Posterior vena cava (tissue), 2 donors: Measurements from ENCODE around the gene C1QTNF1. TPM values are rescaled to one million over a fixed set of nuclear protein-coding genes. Genes with fewer than 3 reads are reported as not detected.
"Not testable (repeated sequence)": the region's sequence is repeated elsewhere in the genome, so short reads cannot be mapped to it uniquely, and the experiment has no call there.

Experiments used
- DNase-seq: peaks from one replicate; pipeline ENCODE4 v3.0.0-alpha.2; 2020; ENCODE audit warnings: low spot score
- intact Hi-C, 2 donors: fragments of 100-400 bp; cut with DNase I; formaldehyde crosslinking; loops; one replicate each; pipeline versions ENCODE4 v1.14.1 to v1.14.2; 2022 to 2023
- total RNA-seq, 2 donors: library from RNA; stranded (reverse); fragmentation: NEBNext Ultra II Directional; extraction: Animal tissue kit (Norgen Biotek cat#: 25700); gene quantifications; one replicate each; pipeline ENCODE4 v1.2.1, GENCODE V29; 2021
- donor health status: DM: yes; HTN: yes; CAD: no.
- donor health status: DM: yes; HTN: yes; CAD: no.

The C1QTNF1 gene
- total RNA-seq, 2 donors from 2014 or later = 172 to 261 TPM

GRCh38 chr17:79019261-79019631, 4.7 kb upstream of the C1QTNF1 start:
- DNase-seq = no peak
- intact Hi-C loops = loop anchor here in 1 of 2 donors (10.0 kb wide), 1 partner anchor 66 kb away; no protein-coding TSS in a partner anchor

- intact Hi-C loops = loop anchor here in 1 of 2 donors (10.0 kb wide), 1 partner anchor 65 kb away; no protein-coding TSS in a partner anchor
- peak; percentile 95 for DNase-seq
Measured at GRCh38 chr17:79019632-79020584, 4.1 kb upstream of the C1QTNF1 start.

DNA sequence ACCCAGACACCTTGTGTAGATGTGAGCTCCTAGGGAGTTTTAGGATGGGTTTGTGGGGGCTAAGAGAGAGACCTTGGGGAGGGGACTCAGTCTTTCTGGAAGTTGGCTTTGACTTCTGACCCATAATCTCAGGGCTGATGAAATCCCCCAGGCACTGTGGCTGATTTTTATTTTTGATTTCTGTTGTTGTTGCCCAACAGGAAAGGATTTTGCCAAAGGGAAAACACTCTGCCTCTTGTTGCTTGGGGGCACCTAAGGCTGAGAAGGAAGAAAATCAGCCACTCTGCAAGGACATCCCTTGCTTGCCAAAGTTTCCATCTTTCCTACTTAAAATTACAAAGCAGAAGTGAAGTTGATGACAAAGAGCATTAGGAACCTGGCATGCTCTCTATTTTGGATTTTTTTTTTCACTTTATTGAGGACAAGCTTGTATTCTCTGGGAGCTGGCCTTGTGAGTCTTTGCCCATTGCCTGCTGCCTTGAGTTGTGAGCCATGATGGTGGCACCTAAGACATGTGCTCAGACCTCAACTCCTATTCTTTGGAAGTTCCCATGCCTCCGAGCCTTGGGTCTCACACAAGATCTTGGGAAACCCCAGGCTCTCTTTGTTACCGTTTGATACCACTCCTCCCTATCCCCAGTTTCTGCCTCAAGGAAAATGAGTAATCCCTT, 3.2 kb upstream of the C1QTNF1 start:
- DNase-seq = no peak
- intact Hi-C loops = no loop called here

- intact Hi-C loops, DNase-seq: not testable (repeated sequence)
Measured at GRCh38 chr17:79021929-79022328, 2.0 kb upstream of the C1QTNF1 start.

GRCh38 chr17:79022507-79022991, 1.4 kb upstream of the C1QTNF1 start:
- peak; percentile 96 for DNase-seq
- intact Hi-C loops = no loop called here

- peak; percentile 88 for DNase-seq
- intact Hi-C loops = no loop called here
Measured at GRCh38 chr17:79023180-79023705, 726 bp upstream of the C1QTNF1 start.

DNA sequence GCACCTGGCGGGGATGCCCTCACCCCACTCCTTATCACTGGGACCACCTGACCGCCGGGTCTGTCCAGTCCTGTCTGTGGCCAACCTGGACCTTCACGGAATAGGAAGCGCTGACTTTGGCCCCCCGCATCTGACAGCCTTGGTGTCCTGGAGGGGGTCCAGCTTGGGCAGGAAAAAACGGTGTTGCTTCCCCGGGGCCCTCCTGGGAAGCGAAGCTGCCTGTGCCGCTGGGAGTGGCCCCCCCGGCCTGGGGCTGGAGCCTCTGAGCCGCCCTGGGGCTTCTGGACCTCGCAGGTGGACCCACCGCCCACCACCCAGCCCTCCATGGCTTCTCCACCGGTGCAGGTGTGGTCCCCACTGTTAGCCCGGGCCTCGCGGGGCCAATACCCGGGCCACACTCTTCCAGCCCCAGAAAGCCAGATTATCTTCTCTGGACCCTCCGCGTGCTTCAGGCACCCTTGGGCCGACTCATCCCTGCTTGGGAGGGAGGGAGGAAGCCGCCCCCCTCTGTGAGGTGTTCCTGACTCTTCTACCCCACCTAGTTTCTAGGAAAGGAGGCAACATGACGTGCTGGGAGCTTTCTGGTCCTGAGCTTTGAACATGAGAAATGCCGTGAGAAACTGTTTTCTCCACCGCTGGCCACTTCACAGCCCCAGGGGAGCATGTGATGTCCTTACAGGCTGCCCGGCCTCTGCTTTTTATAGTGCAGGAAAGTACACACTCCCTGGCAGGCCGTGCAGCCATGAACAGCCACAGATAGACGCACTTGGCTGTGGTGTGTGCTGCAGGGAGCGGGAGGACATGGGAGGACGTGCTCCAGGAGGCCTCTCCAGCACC, 1.1 kb downstream of the C1QTNF1 start:
- peak; percentile 90 for DNase-seq
- intact Hi-C loops = no loop called here

DNA sequence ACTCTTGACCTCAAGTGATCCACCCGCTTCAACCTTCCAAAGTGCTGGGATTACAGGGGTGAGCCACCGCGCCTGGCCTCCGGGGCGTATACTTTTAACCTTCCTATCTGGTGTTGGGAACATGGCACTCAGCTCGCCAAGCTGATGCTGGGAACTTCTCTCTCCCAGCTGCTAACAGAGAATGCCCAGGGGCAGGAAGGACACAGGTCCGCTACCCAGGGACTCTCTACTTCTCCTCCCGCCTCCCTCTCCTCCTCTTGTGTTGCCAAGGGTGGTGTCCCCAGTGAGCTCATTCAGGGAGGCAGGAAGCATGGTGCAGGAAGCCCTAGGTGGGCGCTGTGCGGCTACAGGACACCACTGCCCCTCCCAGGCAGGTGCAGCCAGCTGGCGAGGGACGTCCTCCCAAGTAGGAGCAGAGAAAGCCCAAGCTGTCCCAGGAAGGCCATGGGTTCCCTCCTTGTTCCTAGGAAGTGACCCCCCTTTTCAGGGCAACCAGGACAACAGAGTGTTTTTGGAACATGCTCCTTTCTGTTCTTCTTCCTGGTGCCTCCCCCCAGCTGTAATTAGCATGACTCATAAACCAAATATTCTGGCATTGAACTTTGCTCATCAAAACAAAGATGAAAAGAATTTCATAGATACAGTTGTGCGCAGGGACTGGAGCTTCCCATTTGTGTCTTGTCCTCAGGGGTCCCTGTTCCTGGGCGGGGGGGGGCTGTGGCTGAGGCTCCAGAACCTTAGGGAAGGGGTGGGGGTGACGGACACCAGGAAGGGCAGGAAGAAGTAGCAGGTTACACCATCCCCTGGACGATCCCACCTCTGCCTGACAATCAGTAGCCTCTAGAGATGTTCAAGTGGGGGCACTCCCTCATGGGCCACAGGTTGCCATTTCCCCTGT, 2.7 kb downstream of the C1QTNF1 start:
- intact Hi-C loops = no loop called here
- peak; percentile 85 for DNase-seq

- intact Hi-C loops = no loop called here
- peak; percentile 80 for DNase-seq
Measured at GRCh38 chr17:79027274-79027924, 3.4 kb downstream of the C1QTNF1 start.

GRCh38 chr17:79027925-79028491, 4.0 kb downstream of the C1QTNF1 start:
- peak; percentile 82 for DNase-seq
- intact Hi-C loops = no loop called here

DNA sequence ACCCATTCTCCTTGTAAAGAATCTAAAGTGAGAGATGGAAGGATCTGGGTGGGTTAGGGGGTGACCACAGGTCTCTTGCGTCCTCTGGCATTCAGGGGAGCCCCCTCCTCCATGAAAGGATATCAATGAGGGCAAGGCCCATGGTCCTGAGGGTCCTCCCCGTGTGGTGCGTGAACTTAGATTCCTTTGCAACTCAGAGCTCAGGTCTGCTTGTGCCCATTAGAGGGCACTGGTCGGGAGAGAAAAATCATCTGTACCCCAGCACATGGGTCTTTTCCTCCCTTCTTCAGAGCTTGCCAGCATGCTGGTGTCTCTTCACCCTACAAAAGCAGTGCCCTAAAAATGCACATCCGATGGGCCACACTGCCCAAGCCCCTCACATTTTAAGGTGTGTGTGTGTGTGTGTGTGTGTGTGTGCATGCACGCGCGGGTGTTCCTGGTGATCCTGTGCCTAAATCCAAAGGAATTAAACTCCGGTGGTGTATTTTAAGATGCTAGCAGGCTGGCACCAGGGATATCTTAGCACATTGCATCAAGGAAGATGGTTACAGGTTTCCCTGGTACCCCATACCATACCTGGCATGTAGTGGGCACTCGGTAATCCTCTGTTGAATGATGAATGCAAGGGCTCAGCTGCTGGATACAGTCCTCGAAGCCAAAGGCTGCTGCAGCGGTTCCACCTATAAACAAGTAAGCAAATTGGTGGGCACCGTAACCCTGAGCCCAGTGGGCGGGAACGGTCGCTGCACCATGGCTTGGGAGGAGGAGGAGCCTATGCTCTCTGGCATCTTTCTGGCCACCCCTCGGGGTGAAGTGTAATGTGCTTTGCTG, 4.7 kb downstream of the C1QTNF1 start:
- intact Hi-C loops = no loop called here
- peak; percentile 67 for DNase-seq

- DNase-seq = peak; percentile 56
- intact Hi-C loops = no loop called here
Measured at GRCh38 chr17:79029327-79030009, 5.5 kb downstream of the C1QTNF1 start.

DNA sequence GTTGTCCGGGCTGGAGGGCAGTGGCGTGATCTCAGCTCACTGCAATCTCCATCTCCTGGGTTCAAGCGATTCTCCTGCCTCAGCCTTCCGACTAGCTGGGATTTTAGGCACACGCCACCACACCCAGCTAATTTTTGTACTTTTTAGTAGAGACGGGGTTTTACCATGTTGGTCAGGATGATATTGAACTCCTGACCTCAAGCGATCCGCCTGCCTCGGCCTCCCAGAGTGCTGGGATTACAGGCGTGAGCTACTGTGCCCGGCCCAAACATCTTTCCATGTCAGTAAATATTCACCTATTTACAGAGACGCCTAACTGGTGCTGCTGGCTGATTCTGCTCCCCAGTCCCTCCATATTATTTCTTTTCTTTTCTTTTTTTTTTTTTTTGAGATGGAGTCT, 6.7 kb downstream of the C1QTNF1 start:
- DNase-seq = peak; percentile 20
- intact Hi-C loops = not testable (repeated sequence)

DNA sequence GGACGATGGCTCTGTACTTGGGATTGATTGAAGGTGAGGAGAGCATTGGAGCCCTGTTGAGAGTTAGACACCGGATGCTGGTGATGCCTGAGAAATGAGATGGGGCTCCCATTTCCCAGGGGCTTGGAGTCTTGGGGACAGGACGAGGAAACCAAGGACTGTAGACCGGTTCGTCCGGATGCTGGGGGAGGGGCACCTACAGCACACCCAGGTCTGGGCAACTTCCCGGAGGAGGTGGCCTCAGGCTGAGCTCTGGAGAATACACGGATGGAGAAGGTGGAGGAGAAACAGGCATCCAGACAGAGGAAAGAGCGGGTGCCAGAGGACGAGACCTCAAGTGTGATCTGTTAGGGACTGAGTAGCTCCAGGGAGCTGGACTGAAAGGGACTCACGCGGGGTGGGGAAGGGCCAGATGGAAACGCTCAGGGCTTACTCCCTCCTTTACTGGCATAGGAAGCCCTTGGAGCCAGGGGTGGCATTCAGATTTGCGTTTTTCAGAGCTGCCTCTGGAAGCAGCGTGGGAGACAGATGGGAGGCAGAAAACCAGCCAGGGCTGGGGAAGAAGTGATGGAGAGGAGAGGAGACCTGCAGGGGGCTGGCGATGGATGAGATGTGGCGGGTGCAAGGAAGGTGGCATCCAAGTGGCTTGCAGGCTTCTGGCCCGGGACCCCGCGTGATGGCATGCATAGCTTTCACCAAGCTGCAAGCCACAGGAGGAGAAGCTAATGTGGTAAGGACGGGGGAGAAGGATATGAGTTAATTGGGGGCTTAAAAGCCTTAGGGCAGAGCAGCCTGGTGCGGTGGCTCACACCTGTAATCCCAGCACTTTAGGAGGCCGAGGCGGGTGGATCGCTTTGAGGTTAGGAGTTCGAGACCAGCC, 8.3 kb downstream of the C1QTNF1 start:
- peak; percentile 80 for DNase-seq

GRCh38 chr17:79033046-79033616, 9.2 kb downstream of the C1QTNF1 start:
- intact Hi-C loops = no loop called here
- peak; percentile 28 for DNase-seq

More for the DNA sequence above, 8.3 kb downstream of the C1QTNF1 start:
- intact Hi-C loops = no loop called here
